Bronchial epithelial cell (primary cell): ENCODE data around the gene GCC2. TPM values are rescaled to one million over a fixed set of nuclear protein-coding genes. Genes with fewer than 3 reads are reported as not detected.
"Not testable (repeated sequence)": the region's sequence is repeated elsewhere in the genome, so short reads cannot be mapped to it uniquely, and the experiment has no call there.

Experiments used
- DNase-seq: peaks from one replicate; pipeline ENCODE4 v3.0.0-alpha.2; 2010; ENCODE audit warnings: low read depth
- FAIRE-seq: peaks from 2 replicates; lab custom pipeline; 2011; peaks lifted over from hg19 to GRCh38; lab: Jason Lieb, UNC
- H3K27me3 ChIP-seq: 2 replicates; pipeline ENCODE4 v1.5.1; 2011; ENCODE audit warnings: low read length; ENCODE audit not compliant: control insufficient read depth, insufficient read depth
- H3K36me3 ChIP-seq: 2 replicates; pipeline ENCODE4 v1.5.1; 2011; ENCODE audit warnings: low read length; ENCODE audit not compliant: control insufficient read depth, insufficient read depth
- H3K4me3 ChIP-seq: 2 replicates; pipeline ENCODE4 v1.5.1; 2011; ENCODE audit warnings: mild to moderate bottlenecking, low read depth, low read length, control low read depth
- CTCF ChIP-seq: IDR thresholded peaks from 2 replicates; pipeline ENCODE4 v1.5.1; 2011; ENCODE audit warnings: mild to moderate bottlenecking, moderate library complexity, low read length, control low read depth, inconsistent platforms; ENCODE audit not compliant: insufficient read depth, severe bottlenecking
- total RNA-seq: library from RNA; depleted of rRNA; stranded (reverse); fragments of >200 nt; gene quantifications from 2 replicates; pipeline ENCODE4 v1.2.1, GENCODE V29; 2014

GCC2 gene
- total RNA-seq, 1 donor from 2014 or later = 9.0 TPM

GRCh38 chr2:108447947-108448677, 894 bp upstream of the GCC2 start:
- TF ChIP-seq CTCF = no peak
- peaks cover 2% of the 10 kb centered on the region for H3K36me3 ChIP-seq
- H3K4me3 ChIP-seq = peak overlapping the region; percentile 87
- DNase-seq (no peak), FAIRE-seq (no peak)
- H3K27me3 ChIP-seq = no peaks in the 10 kb centered on the region

DNA sequence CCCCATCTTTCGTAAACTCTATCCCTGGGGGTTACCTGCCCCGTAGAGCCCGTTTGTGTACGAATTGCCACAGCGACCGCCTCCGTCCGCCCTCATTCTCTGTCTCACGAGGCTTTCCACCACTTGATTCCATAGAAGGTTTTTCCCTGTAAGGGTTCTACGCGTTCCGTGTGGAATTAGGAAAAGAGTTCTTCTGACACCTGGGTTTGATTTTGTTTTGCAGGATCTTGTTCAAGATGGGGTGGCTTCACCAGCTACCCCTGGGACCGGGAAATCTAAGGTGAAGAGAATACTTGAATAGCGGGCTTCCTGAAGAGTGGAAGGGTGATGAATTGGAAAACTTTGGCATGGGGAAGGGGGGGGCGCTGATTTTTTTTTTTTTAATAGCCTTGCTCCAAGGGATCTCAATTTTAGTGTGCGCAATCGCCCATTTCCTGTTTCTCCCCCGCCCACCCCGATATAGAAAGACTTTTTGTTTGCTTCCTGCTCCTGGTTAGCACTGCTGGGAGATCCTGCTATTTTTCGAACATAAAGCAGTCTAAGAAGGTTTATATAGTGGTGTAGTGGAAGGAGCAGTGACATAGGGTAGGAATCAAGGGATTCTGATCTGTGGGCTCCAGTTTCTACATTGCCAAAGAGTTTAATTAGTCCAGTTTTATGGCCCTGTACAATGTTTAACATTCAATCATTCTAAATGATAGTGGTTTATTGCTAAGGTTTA, 564 bp downstream of the GCC2 start:
- H3K36me3 ChIP-seq = peaks cover 2% of the 10 kb centered on the region
- peak overlapping the region; percentile 87 for H3K4me3 ChIP-seq
- no peaks in the 10 kb centered on the region for H3K27me3 ChIP-seq
- TF ChIP-seq CTCF = no peak
- DNase-seq (peak; percentile 21), FAIRE-seq (no peak)

GRCh38 chr2:108450863-108451262, 1.9 kb downstream of the GCC2 start:
- Histone ChIP-seq H3K36me3 (peaks cover 2% of the 10 kb centered on the region), H3K4me3 (no peak overlapping the region), H3K27me3 (no peaks in the 10 kb centered on the region)
- no peak for DNase-seq
- no peak for TF ChIP-seq CTCF
- no peak for FAIRE-seq

DNA sequence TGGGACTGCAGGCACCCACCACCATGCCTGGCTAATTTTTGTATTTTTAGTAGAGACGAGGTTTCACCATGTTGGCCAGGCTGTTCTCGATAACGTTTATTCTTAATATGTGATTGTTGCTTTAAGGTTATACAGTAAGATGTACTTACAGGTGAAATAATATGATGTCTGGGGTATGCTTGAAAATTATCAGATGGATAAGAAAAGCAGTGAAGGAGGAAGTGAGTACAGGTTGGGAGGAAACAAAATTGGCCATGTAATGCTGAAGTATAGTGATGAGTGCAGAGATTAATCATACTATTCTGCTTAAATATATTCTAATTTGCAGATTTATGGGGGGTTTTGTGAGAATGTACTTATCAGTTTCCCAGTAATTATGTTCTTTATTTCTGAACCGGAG, 3.0 kb downstream of the GCC2 start:
- TF ChIP-seq CTCF = no peak
- Histone ChIP-seq H3K36me3 (peaks cover 4% of the 10 kb centered on the region), H3K4me3 (no peak overlapping the region), H3K27me3 (no peaks in the 10 kb centered on the region)
- no peak for DNase-seq
- FAIRE-seq = no peak

- not testable (repeated sequence) for DNase-seq, H3K4me3 ChIP-seq, FAIRE-seq, H3K36me3 ChIP-seq, H3K27me3 ChIP-seq
These were observed 4.5 kb downstream of the GCC2 start for GRCh38 chr2:108453530-108453929.

DNA sequence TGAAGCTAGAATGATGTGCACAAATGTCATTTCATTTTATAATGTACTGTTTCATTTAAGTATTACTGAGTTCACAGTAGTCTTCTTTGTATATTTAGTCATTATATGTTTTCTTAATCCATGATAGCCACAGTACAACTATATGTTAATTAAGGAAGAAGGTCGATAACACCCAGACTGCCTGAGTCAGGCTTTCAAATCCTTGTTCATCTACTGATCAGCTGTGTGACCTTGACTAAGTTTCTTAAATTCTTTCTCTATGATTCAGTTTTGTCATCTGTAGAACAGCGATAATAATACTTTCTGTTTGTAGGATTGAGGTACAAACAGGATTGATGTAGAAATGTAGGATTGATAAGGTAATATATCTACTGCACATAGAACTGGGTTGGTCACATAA, 5.4 kb downstream of the GCC2 start:
- TF ChIP-seq CTCF = no peak
- H3K4me3 ChIP-seq = no peak overlapping the region
- H3K27me3 ChIP-seq = no peaks in the 10 kb centered on the region
- peaks cover 4% of the 10 kb centered on the region for H3K36me3 ChIP-seq
- FAIRE-seq (no peak), DNase-seq (no peak)
